HepG2 (cell line): ENCODE measurements around the gene JTB. TPM values are rescaled to one million over a fixed set of nuclear protein-coding genes. Genes with fewer than 3 reads are reported as not detected.

Source experiments
- ARHGAP35 ChIP-seq: sonication (generic); formaldehyde crosslinking; IDR thresholded peaks from 2 replicates; pipeline ENCODE4 v1.9.0; 2022; ENCODE audit warnings: mild to moderate bottlenecking, inconsistent platforms, moderate library complexity, missing genetic modification reagents, borderline replicate concordance
- FOXA3 ChIP-seq: IDR thresholded peaks from 2 replicates; pipeline ENCODE4 v1.6.1; 2016; ENCODE audit warnings: missing genetic modification reagents, missing compliant biosample characterization
- KDM2A ChIP-seq: sonication (generic); formaldehyde crosslinking; IDR thresholded peaks from 2 replicates; pipeline ENCODE4 v1.4.0; 2020; ENCODE audit warnings: low read depth, missing genetic modification reagents, borderline replicate concordance
- REXO4 ChIP-seq: sonication (generic); formaldehyde crosslinking; IDR thresholded peaks from 2 replicates; pipeline ENCODE4 v1.8.0; 2022; ENCODE audit warnings: missing genetic modification reagents, mild to moderate bottlenecking, borderline replicate concordance
- TP53 ChIP-seq: sonication (generic); formaldehyde crosslinking; conservative IDR thresholded peaks from 2 replicates; pipeline ENCODE4 v1.4.0; 2020; ENCODE audit warnings: missing genetic modification reagents
- ZFP1 ChIP-seq: IDR thresholded peaks from 2 replicates; pipeline ENCODE4 v1.6.1; 2016
- ZNF558 ChIP-seq: sonication (generic); formaldehyde crosslinking; IDR thresholded peaks from 2 replicates; pipeline ENCODE4 v1.9.0; 2022; ENCODE audit warnings: mild to moderate bottlenecking, missing genetic modification reagents, borderline replicate concordance
- polyA plus RNA-seq, 8 experiments: library from polyadenylated mRNA; depleted of rRNA in 3 of 8; stranded (reverse) in 7 of 8; unstranded in 1 of 8; fragments of >200 nt; fragmentation: Illumina TruSeq in 4 of 8; extraction: Trizol in 4 of 8; gene quantifications; 2 replicates each; pipeline versions ENCODE4 v1.2.1 to v1.2.3, GENCODE V29; 2011 to 2016; ENCODE audit warnings: low read depth in 4 of 8, missing spikeins in 1 of 8, mixed read lengths in 1 of 8; ENCODE audit not compliant: insufficient read depth in 1 of 8
- total RNA-seq, 5 experiments: library from RNA; depleted of rRNA; stranded (reverse); fragments of >200 nt; fragmentation: Illumina TruSeq; extraction: Trizol; gene quantifications; 2 replicates each; pipeline ENCODE4 v1.2.3, GENCODE V29; 2016; ENCODE audit warnings: low read depth in 1 of 5
- TF ChIP-seq, protein P1 (sequence below): sonication (generic); formaldehyde crosslinking; IDR thresholded peaks from 2 replicates; pipeline ENCODE4 v1.5.1; 2020; ENCODE audit warnings: missing genetic modification reagents, mild to moderate bottlenecking, borderline replicate concordance
- TF ChIP-seq, protein P2 (sequence below): sonication (generic); IDR thresholded peaks from 2 replicates; pipeline ENCODE4 v1.6.1; 2016; ENCODE audit warnings: low read depth, borderline replicate concordance
- TF ChIP-seq, protein P3 (sequence below), 2 experiments: sonication (generic) in 1 of 2; formaldehyde crosslinking in 1 of 2; IDR thresholded peaks; 2 replicates each; pipeline versions ENCODE4 v1.6.1 to v1.9.0; 2014 to 2022; ENCODE audit warnings: antibody characterized with exemption in 1 of 2, borderline replicate concordance in 1 of 2, inconsistent platforms in 1 of 2, low read depth in 1 of 2, missing genetic modification reagents in 1 of 2
- TF ChIP-seq, protein P4 (sequence below), 2 experiments: fragments of 450-650 bp in 1 of 2; sonication (generic) in 1 of 2; formaldehyde crosslinking; IDR thresholded peaks; 2 replicates each; pipeline versions ENCODE4 v1.5.0 to v1.8.0; 2020 to 2022; ENCODE audit warnings: mild to moderate bottlenecking in 1 of 2, missing genetic modification reagents in 1 of 2
- TF ChIP-seq, protein P5 (sequence below): sonication (generic); formaldehyde crosslinking; IDR thresholded peaks from 2 replicates; pipeline ENCODE4 v1.8.0; 2022; ENCODE audit warnings: mild to moderate bottlenecking, missing genetic modification reagents, moderate library complexity

The JTB gene
- total and polyA plus RNA-seq, 2 of the 13 experiments (the other 11 are each of a cell fraction or from before 2014, with no cell fraction given), result 96.7 to 99.2 TPM

DNA sequence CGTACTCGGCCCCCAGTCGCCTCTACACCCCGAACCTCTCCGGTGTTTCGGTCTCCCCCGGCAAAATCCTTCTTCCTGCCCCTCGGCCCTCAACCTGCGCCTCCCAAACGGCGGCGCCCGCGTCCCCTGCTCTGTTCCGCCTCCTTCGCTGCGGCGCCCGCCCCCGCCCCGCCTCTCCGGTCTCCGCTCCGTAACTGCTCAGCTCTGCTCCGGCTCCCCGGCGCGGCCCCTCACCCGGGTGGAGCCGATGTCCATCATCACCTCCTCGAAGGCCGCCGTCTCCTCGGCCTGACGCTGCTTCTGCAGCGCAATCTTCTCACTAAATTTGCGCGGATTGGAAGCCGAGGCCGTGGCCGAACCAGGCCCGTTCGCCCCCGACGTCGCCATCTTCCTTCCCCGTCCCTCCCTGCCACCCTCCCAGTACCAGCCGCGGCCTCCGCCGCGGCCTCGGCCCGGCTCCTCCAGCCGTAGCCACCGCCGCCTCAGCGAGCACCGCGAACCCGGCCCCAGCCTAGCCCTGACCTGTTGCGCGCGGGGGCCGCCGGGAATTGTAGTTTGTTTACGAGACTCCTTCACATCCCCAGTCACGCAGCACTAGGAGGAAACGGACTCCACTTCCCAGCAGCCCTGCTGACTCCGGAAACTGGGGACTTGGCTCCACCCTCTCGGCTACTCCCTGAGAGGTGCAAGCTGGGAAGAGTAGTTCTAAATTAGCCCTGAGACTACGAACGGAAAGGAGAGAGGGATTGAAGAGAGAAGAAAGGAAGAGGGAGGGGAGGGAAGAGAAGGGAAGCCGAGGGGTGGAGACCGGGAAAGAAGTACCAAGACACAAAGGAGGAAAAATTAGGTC lies 19.1 kb downstream of the JTB start, which contains the start of gene CRTC2 (continued):
- TF ChIP-seq, protein P1, sequence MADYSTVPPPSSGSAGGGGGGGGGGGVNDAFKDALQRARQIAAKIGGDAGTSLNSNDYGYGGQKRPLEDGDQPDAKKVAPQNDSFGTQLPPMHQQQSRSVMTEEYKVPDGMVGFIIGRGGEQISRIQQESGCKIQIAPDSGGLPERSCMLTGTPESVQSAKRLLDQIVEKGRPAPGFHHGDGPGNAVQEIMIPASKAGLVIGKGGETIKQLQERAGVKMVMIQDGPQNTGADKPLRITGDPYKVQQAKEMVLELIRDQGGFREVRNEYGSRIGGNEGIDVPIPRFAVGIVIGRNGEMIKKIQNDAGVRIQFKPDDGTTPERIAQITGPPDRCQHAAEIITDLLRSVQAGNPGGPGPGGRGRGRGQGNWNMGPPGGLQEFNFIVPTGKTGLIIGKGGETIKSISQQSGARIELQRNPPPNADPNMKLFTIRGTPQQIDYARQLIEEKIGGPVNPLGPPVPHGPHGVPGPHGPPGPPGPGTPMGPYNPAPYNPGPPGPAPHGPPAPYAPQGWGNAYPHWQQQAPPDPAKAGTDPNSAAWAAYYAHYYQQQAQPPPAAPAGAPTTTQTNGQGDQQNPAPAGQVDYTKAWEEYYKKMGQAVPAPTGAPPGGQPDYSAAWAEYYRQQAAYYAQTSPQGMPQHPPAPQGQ, result 0 out of 2 replicates have a peak, but pooled peaks have one; percentile 20
- TF ChIP-seq, protein P2, sequence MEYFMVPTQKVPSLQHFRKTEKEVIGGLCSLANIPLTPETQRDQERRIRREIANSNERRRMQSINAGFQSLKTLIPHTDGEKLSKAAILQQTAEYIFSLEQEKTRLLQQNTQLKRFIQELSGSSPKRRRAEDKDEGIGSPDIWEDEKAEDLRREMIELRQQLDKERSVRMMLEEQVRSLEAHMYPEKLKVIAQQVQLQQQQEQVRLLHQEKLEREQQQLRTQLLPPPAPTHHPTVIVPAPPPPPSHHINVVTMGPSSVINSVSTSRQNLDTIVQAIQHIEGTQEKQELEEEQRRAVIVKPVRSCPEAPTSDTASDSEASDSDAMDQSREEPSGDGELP, result peak; percentile 8; the same call in 1 of the 2 replicates
- TF ChIP-seq, protein P3, sequence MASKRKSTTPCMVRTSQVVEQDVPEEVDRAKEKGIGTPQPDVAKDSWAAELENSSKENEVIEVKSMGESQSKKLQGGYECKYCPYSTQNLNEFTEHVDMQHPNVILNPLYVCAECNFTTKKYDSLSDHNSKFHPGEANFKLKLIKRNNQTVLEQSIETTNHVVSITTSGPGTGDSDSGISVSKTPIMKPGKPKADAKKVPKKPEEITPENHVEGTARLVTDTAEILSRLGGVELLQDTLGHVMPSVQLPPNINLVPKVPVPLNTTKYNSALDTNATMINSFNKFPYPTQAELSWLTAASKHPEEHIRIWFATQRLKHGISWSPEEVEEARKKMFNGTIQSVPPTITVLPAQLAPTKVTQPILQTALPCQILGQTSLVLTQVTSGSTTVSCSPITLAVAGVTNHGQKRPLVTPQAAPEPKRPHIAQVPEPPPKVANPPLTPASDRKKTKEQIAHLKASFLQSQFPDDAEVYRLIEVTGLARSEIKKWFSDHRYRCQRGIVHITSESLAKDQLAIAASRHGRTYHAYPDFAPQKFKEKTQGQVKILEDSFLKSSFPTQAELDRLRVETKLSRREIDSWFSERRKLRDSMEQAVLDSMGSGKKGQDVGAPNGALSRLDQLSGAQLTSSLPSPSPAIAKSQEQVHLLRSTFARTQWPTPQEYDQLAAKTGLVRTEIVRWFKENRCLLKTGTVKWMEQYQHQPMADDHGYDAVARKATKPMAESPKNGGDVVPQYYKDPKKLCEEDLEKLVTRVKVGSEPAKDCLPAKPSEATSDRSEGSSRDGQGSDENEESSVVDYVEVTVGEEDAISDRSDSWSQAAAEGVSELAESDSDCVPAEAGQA (IDR thresholded peaks at IDR 0.05; ENCODE audit: low read depth), result no peak
- TF ChIP-seq, protein P3 (CRISPR knock-in tag; IDR thresholded peaks at IDR 0.05; ENCODE audit: borderline replicate concordance), result no peak
- no peak for TF ChIP-seq TP53
- no peak for TF ChIP-seq REXO4
- peak; percentile 98 for TF ChIP-seq KDM2A (CRISPR knock-in tag)
- TF ChIP-seq ZNF558 (CRISPR knock-in tag), result peak; percentile 4; the same call in 1 of the 2 replicates
- TF ChIP-seq ZFP1, result no peak
- TF ChIP-seq, protein P4, sequence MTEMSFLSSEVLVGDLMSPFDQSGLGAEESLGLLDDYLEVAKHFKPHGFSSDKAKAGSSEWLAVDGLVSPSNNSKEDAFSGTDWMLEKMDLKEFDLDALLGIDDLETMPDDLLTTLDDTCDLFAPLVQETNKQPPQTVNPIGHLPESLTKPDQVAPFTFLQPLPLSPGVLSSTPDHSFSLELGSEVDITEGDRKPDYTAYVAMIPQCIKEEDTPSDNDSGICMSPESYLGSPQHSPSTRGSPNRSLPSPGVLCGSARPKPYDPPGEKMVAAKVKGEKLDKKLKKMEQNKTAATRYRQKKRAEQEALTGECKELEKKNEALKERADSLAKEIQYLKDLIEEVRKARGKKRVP (CRISPR knock-in tag; IDR thresholded peaks at IDR 0.05), result no peak
- no peak for TF ChIP-seq ARHGAP35 (CRISPR knock-in tag)
- TF ChIP-seq, protein P5, sequence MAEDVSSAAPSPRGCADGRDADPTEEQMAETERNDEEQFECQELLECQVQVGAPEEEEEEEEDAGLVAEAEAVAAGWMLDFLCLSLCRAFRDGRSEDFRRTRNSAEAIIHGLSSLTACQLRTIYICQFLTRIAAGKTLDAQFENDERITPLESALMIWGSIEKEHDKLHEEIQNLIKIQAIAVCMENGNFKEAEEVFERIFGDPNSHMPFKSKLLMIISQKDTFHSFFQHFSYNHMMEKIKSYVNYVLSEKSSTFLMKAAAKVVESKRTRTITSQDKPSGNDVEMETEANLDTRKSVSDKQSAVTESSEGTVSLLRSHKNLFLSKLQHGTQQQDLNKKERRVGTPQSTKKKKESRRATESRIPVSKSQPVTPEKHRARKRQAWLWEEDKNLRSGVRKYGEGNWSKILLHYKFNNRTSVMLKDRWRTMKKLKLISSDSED (CRISPR knock-in tag), result no peak
- peak; percentile 56 for TF ChIP-seq FOXA3 (CRISPR knock-in tag)
